ENCODE measurements around the gene CEPT1. TPM values are rescaled to one million over a fixed set of nuclear protein-coding genes. Genes with fewer than 3 reads are reported as not detected.

CEPT1 gene
- total RNA-seq, 1 experiment from 2014 or later: 34.2 TPM

GRCh38 chr1:111199329-111199728 is 59.3 kb downstream of the CEPT1 start:
- TF ChIP-seq ZFX (IDR thresholded peaks at IDR 0.05) (no peak), FOSL1 (IDR thresholded peaks at IDR 0.05; ENCODE audit: low read depth) (no peak), CTCF (IDR thresholded peaks at IDR 0.05 in 2 of 3, conservative IDR thresholded peaks at IDR 0.05 in 1 of 3; ENCODE audit: borderline replicate concordance in 1 of 3, insufficient read depth in 1 of 3, low read depth in 2 of 3, low read length in 2 of 3) (no peak), ELF1 (IDR thresholded peaks at IDR 0.05; ENCODE audit: borderline replicate concordance, low read depth) (no peak), SIN3A (IDR thresholded peaks at IDR 0.05; ENCODE audit: low read depth) (no peak), EZH2 (IDR thresholded peaks at IDR 0.05) (no peak), SRF (IDR thresholded peaks at IDR 0.05; ENCODE audit: low read depth) (no peak), MAX (IDR thresholded peaks at IDR 0.05) (no peak), RAD21 (IDR thresholded peaks at IDR 0.05; ENCODE audit: low read depth) (no peak), JUND (IDR thresholded peaks at IDR 0.05) (no peak), POLR2AphosphoS5 (IDR thresholded peaks at IDR 0.05; ENCODE audit: low read depth, low read length) (no peak)
- no peak for ATAC-seq
- Histone ChIP-seq H3K9me3 (ENCODE audit: control insufficient read depth in 1 of 2, insufficient read depth in 1 of 2, low read depth in 1 of 2, low read length in 2 of 2) (no peaks in the 10 kb centered on the region), H3K9me2 (ENCODE audit: insufficient read depth) (no peaks in the 10 kb centered on the region), H3K36me3 (ENCODE audit: control insufficient read depth in 1 of 2, insufficient read depth in 2 of 2, low read length in 2 of 2) (peaks cover 0 to 31% of the 10 kb centered on the region in 2 experiments; a peak in 2 of 4 replicates), H3K4me1 (ENCODE audit: control insufficient read depth in 1 of 2, insufficient read depth in 2 of 2, low read length in 2 of 2) (peaks cover 33 to 45% of the 10 kb centered on the region in 2 experiments), H2AFZ (ENCODE audit: low read depth, low read length, poor library complexity, severe bottlenecking) (no peak overlapping the region), H3K27ac (ENCODE audit: low read depth, low read length) (no peak overlapping the region), H3K4me2 (ENCODE audit: low read length) (no peak overlapping the region), H4K20me1 (ENCODE audit: insufficient read depth) (no peaks in the 10 kb centered on the region), H3K27me3 (ENCODE audit: insufficient read depth, low read length) (no peaks in the 10 kb centered on the region), H3K9ac (ENCODE audit: low read length) (no peak overlapping the region), H3K79me2 (ENCODE audit: insufficient read depth, low read length) (peaks cover 36% of the 10 kb centered on the region), H3K4me3 (replicated peaks in 1 of 2; ENCODE audit: low read depth in 1 of 2, low read length in 2 of 2) (no peak overlapping the region)
- no TSS peak for BruUV-seq (replicated peaks)
- intact Hi-C loops (cut with micrococcal nuclease): no loop called here
- ChIA-PET RAD21 (ENCODE audit: low non-redundant PET in 1 of 2, low total read pairs in 2 of 2, uncharacterized antibody in 2 of 2, unreplicated experiment in 2 of 2) (no interaction called here), CTCF (no interaction called here), POLR2A (no interaction called here)
- no peak for DNase-seq (ENCODE audit: low read depth, low spot score)
